Caco-2 (cell line): ENCODE data around the gene EXOSC3. TPM values are rescaled to one million over a fixed set of nuclear protein-coding genes. Genes with fewer than 3 reads are reported as not detected.

ENCODE experiments used
- BruUV-seq: library from RNA; stranded (reverse); fragments of 400-500 nt; replicated peaks from 2 replicates; lab custom pipeline; 2021; lab: Mats Ljungman, UMichigan
- CTCF ChIA-PET: fragments of 300-600 bp; sonication (Branson Sonifier 250); formaldehyde crosslinking; loops from one replicate; lab custom pipeline; 2022; ENCODE audit warnings: antibody characterized with exemption; lab: Charles Lee
- POLR2A ChIA-PET: fragments of 300-600 bp; sonication (Branson Sonifier 250); formaldehyde crosslinking; loops from one replicate; lab custom pipeline; 2022; ENCODE audit warnings: antibody characterized with exemption; lab: Charles Lee
- DNase-seq, 2 experiments: peaks; one replicate each; pipeline versions ENCODE4 v3.0.0 to v3.0.0-alpha.2; 2020 to 2022
- H3K27me3 ChIP-seq: replicated peaks from 2 replicates; pipeline ENCODE4 v1.6.0; 2011; ENCODE audit warnings: low read length; ENCODE audit not compliant: control insufficient read depth, insufficient read depth
- H3K36me3 ChIP-seq: 2 replicates; pipeline ENCODE4 v1.5.1; 2011; ENCODE audit warnings: low read length; ENCODE audit not compliant: control insufficient read depth, insufficient read depth
- H3K4me1 ChIP-seq: fragments of 250-450 bp; sonication (Bioruptor Pico); 2 replicates; pipeline ENCODE4 v1.5.1; 2020; ENCODE audit warnings: mild to moderate bottlenecking
- H3K4me3 ChIP-seq: 2 replicates; pipeline ENCODE4 v1.5.1; 2011; ENCODE audit warnings: low read depth, mild to moderate bottlenecking, control low read depth, low read length
- H3K9me3 ChIP-seq: fragments of 250-450 bp; sonication (Bioruptor Pico); 2 replicates; pipeline ENCODE4 v1.5.1; 2020; ENCODE audit warnings: mild to moderate bottlenecking, moderate library complexity
- H3K27ac Mint-ChIP-seq: one replicate; pipeline ENCODE4 v1.8.0; 2022; ENCODE audit warnings: mixed read lengths; ENCODE audit not compliant: unreplicated experiment
- H3K27me3 Mint-ChIP-seq: one replicate; pipeline ENCODE4 v1.8.0; 2022; ENCODE audit warnings: mixed read lengths; ENCODE audit not compliant: insufficient read depth, unreplicated experiment
- H3K36me3 Mint-ChIP-seq: one replicate; pipeline ENCODE4 v1.8.0; 2022; ENCODE audit warnings: mild to moderate bottlenecking, mixed read lengths; ENCODE audit not compliant: insufficient read depth, unreplicated experiment
- H3K4me1 Mint-ChIP-seq: one replicate; pipeline ENCODE4 v1.8.0; 2022; ENCODE audit warnings: low read depth, mixed read lengths; ENCODE audit not compliant: unreplicated experiment
- H3K4me3 Mint-ChIP-seq: one replicate; pipeline ENCODE4 v1.8.0; 2022; ENCODE audit warnings: mild to moderate bottlenecking, moderate library complexity, mixed read lengths; ENCODE audit not compliant: unreplicated experiment
- H3K9me3 Mint-ChIP-seq: one replicate; pipeline ENCODE4 v1.8.0; 2022; ENCODE audit warnings: mixed read lengths; ENCODE audit not compliant: unreplicated experiment
- intact Hi-C: fragments of 100-400 bp; cut with micrococcal nuclease; formaldehyde crosslinking; loops from one replicate; pipeline ENCODE4 v1.10.0; 2022; ENCODE audit not compliant: unreplicated experiment
- total RNA-seq: library from RNA; stranded (reverse); gene quantifications from 2 replicates; pipeline ENCODE4 v1.2.3, GENCODE V29; 2022
- TF ChIP-seq, protein P1 (sequence below), 2 experiments: fragments of 200-600 bp in 1 of 2; IDR thresholded peaks; 1 replicate in 1 of 2; 2 replicates in 1 of 2; pipeline versions ENCODE4 v1.5.1 to v1.8.0; 2011 to 2022; ENCODE audit warnings: antibody characterized with exemption in 1 of 2, control low read depth in 1 of 2, inconsistent platforms in 1 of 2, low read depth in 1 of 2, low read length in 1 of 2, mild to moderate bottlenecking in 1 of 2, moderate library complexity in 1 of 2; ENCODE audit not compliant: insufficient read depth in 1 of 2, severe bottlenecking in 1 of 2, unreplicated experiment in 1 of 2

EXOSC3 gene
- total RNA-seq, 1 experiment from 2014 or later, result 60.3 TPM

DNA sequence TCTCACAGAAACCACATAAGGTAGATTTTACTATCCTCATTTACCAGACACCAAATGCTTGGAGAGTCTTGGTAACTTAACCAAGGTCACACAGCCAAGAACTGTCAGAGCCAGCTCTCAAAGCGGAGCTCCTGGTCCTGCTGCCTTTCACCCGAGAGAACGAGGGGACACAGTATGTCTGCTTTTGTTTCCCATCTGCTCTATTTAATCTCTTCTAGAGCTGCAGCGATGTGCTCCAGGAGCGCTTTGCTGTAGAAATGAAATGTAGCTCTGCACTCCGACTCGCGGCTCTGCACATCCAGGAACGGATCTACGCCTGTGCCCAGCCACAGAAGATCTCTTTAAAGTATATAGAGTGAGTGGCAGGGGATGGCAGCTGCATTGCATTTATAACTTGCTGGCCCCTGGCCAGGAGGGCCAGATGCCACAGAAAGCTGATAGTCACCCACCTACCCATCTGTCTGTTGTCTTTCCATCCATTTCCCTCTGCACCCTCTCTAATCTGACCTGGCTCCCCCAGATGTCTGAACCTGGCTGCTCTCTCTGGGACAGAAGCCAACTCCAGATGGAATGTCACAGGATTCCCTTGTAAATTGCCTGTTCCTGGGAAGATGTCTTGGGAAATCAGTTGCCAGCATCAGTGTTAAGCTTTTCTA, 52.6 kb downstream of the EXOSC3 start:
- POLR2A ChIA-PET, result no interaction called here
- Mint-ChIP-seq H3K27me3 (peaks cover 23% of the 10 kb centered on the region), H3K36me3 (no peaks in the 10 kb centered on the region), H3K4me1 (no peaks in the 10 kb centered on the region), H3K4me3 (no peak overlapping the region), H3K9me3 (no peaks in the 10 kb centered on the region), H3K27ac (no peak overlapping the region)
- DNase-seq, result no peak
- peaks cover 2% of the 10 kb centered on the region for H3K27me3 ChIP-seq
- BruUV-seq, result no TSS peak
- H3K4me3 ChIP-seq, result no peak overlapping the region
- H3K36me3 ChIP-seq, result no peaks in the 10 kb centered on the region
- CTCF ChIA-PET, result interaction anchor here (0.6 kb wide), 1 partner anchor 250 kb away, joined by 5 read pairs; no protein-coding TSS in a partner anchor
- intact Hi-C loops, result no loop called here
- no peaks in the 10 kb centered on the region for H3K9me3 ChIP-seq
- TF ChIP-seq, protein P1, sequence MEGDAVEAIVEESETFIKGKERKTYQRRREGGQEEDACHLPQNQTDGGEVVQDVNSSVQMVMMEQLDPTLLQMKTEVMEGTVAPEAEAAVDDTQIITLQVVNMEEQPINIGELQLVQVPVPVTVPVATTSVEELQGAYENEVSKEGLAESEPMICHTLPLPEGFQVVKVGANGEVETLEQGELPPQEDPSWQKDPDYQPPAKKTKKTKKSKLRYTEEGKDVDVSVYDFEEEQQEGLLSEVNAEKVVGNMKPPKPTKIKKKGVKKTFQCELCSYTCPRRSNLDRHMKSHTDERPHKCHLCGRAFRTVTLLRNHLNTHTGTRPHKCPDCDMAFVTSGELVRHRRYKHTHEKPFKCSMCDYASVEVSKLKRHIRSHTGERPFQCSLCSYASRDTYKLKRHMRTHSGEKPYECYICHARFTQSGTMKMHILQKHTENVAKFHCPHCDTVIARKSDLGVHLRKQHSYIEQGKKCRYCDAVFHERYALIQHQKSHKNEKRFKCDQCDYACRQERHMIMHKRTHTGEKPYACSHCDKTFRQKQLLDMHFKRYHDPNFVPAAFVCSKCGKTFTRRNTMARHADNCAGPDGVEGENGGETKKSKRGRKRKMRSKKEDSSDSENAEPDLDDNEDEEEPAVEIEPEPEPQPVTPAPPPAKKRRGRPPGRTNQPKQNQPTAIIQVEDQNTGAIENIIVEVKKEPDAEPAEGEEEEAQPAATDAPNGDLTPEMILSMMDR (IDR thresholded peaks at IDR 0.05; ENCODE audit: insufficient read depth in 1 of 2, low read depth in 1 of 2, low read length in 1 of 2, severe bottlenecking in 1 of 2, unreplicated experiment in 1 of 2), result no peak
- H3K4me1 ChIP-seq, result no peaks in the 10 kb centered on the region

DNA sequence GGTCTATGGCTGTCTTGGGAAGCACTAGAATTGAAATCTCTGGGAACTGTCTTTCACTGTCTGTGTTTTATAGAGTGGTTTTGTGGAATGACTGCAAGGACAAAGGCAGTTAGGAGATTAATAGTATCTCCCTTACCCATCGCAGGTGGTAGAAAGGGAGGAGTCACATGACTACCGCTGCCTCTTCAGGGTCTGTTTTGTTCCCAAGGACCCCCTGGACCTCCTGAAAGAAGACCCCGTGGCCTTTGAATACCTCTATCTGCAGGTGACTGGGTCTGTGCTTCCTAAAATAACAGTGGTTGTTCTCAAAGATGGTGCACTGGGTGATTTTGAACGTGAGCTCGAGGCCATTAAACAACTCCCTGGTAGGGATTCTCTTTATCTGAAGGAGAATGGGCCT, 54.0 kb downstream of the EXOSC3 start:
- H3K9me3 ChIP-seq, result no peaks in the 10 kb centered on the region
- no peak for DNase-seq
- H3K27me3 ChIP-seq, result peaks cover 2% of the 10 kb centered on the region
- Mint-ChIP-seq H3K4me1 (no peaks in the 10 kb centered on the region), H3K27me3 (peaks cover 23% of the 10 kb centered on the region), H3K27ac (no peak overlapping the region), H3K36me3 (no peaks in the 10 kb centered on the region), H3K4me3 (no peak overlapping the region), H3K9me3 (no peaks in the 10 kb centered on the region)
- no peaks in the 10 kb centered on the region for H3K4me1 ChIP-seq
- TF ChIP-seq, protein P1 (IDR thresholded peaks at IDR 0.05; ENCODE audit: insufficient read depth in 1 of 2, low read depth in 1 of 2, low read length in 1 of 2, severe bottlenecking in 1 of 2, unreplicated experiment in 1 of 2), result no peak
- H3K36me3 ChIP-seq, result no peaks in the 10 kb centered on the region
- BruUV-seq, result no TSS peak
- intact Hi-C loops, result no loop called here
- CTCF ChIA-PET, result no interaction called here
- H3K4me3 ChIP-seq, result no peak overlapping the region
- POLR2A ChIA-PET, result no interaction called here

DNA sequence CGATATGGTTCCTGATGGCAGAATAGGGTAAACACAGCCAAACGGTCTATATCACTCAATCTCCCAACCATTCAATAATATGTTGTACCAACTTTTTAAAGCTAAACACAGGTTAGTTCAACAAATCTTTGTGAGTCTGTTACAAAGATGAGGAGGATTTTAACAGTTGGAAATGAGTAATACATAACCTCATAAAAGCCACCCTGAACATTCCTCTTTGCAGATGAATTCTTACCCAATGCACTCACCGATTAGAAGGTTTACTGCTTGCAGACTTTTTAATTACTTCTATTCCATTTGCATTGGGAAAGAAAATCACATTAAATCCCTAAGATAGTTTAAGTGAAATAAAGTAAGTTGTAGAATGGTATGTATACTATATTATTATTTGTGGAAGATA, 54.6 kb downstream of the EXOSC3 start:
- no peak for DNase-seq
- no peak overlapping the region for H3K27ac Mint-ChIP-seq
- ChIA-PET POLR2A (no interaction called here), CTCF (no interaction called here)
- intact Hi-C loops, result no loop called here
- Histone ChIP-seq H3K4me3 (no peak overlapping the region), H3K9me3 (no peaks in the 10 kb centered on the region), H3K27me3 (peaks cover 2% of the 10 kb centered on the region), H3K4me1 (no peaks in the 10 kb centered on the region), H3K36me3 (no peaks in the 10 kb centered on the region)
- H3K36me3 Mint-ChIP-seq, result no peaks in the 10 kb centered on the region
- no peaks in the 10 kb centered on the region for H3K4me1 Mint-ChIP-seq
- TF ChIP-seq, protein P1 (IDR thresholded peaks at IDR 0.05; ENCODE audit: insufficient read depth in 1 of 2, low read depth in 1 of 2, low read length in 1 of 2, severe bottlenecking in 1 of 2, unreplicated experiment in 1 of 2), result no peak
- BruUV-seq, result no TSS peak
- no peak overlapping the region for H3K4me3 Mint-ChIP-seq
- no peaks in the 10 kb centered on the region for H3K9me3 Mint-ChIP-seq
- peaks cover 21% of the 10 kb centered on the region for H3K27me3 Mint-ChIP-seq

Other genes starting within 250 kb of the EXOSC3 start
- 6.9 and 8.1 TPM in 2 replicates for gene FBXO10, start 208.7 kb downstream of the EXOSC3 start, total RNA-seq
- 185 and 201 TPM in 2 replicates for gene TOMM5, start 192.5 kb downstream of the EXOSC3 start, total RNA-seq
- not detected in 2 replicates for gene FRMPD1, start 134.1 kb downstream of the EXOSC3 start, total RNA-seq
- 7.8 and 10.0 TPM in 2 replicates for gene TRMT10B, start 31.3 kb downstream of the EXOSC3 start, total RNA-seq
- 11.4 and 13.5 TPM in 2 replicates for gene DCAF10, start 15.7 kb upstream of the EXOSC3 start, total RNA-seq
- 29.1 and 29.3 TPM in 2 replicates for gene SLC25A51, start 119.1 kb upstream of the EXOSC3 start, total RNA-seq